GM13977 (cell line): ENCODE measurements around the gene PLXNA1.

Experiments
- DNase-seq: peaks from one replicate; pipeline ENCODE4 v3.0.0; 2012; ENCODE audit warnings: low spot score
- in situ Hi-C: fragments of 300-500 bp; cut with MboI; formaldehyde crosslinking; loops from one replicate; pipeline ENCODE4 v1.12.0; 2022; ENCODE audit warnings: low sequenced_read_pairs, low pct_unique_long_range_greater_than_20kb, mixed read lengths, inconsistent platforms; ENCODE audit not compliant: unreplicated experiment
- TF ChIP-seq, protein P1 (sequence below): IDR thresholded peaks from 2 replicates; pipeline ENCODE4 v1.5.1; 2012; ENCODE audit warnings: mild to moderate bottlenecking, control low read depth; ENCODE audit not compliant: insufficient read depth; ENCODE audit errors: extremely low read depth, missing control alignments

Gene PLXNA1

DNA sequence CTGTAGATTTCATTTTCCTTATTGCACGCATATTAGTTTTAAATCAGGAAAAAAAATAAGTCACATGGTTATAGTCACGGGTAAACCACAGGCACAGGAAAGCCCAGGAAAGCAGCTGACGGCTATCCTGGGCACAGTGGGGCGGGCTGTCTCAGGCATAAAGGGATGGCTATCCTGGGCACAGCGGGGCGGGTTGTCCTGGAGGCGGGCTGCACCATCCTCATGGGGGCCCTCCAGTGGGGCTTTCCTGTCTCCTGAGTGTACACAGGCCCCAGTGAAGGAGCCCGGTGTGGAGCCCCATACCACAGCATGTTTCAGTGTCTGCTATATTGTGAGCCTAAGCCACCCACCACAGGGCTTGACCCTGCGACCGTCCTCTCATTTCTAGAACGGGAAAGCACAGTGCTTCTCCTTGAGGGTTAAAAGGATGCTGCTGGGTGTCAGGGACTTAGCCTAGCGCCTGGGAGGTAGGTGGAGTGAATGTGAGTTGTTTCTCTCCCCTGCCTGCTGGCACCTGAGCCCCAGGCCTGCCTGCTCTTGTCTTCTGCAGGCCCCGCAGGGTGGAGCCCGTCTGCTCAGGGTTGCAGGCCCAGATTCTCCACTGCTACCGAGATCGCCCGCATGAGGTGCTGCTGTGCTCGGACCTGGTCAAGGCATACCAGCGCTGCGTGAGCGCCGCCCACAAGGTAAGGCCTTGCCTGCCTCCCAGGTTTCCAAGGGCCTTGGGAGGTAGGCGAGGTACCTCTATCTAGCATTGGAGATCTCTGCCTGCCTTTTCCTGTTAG, 25.9 kb upstream of the PLXNA1 start:
- DNase-seq: no peak
- in situ Hi-C loops: no loop called here
- TF ChIP-seq, protein P1, sequence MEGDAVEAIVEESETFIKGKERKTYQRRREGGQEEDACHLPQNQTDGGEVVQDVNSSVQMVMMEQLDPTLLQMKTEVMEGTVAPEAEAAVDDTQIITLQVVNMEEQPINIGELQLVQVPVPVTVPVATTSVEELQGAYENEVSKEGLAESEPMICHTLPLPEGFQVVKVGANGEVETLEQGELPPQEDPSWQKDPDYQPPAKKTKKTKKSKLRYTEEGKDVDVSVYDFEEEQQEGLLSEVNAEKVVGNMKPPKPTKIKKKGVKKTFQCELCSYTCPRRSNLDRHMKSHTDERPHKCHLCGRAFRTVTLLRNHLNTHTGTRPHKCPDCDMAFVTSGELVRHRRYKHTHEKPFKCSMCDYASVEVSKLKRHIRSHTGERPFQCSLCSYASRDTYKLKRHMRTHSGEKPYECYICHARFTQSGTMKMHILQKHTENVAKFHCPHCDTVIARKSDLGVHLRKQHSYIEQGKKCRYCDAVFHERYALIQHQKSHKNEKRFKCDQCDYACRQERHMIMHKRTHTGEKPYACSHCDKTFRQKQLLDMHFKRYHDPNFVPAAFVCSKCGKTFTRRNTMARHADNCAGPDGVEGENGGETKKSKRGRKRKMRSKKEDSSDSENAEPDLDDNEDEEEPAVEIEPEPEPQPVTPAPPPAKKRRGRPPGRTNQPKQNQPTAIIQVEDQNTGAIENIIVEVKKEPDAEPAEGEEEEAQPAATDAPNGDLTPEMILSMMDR: no peak

DNA sequence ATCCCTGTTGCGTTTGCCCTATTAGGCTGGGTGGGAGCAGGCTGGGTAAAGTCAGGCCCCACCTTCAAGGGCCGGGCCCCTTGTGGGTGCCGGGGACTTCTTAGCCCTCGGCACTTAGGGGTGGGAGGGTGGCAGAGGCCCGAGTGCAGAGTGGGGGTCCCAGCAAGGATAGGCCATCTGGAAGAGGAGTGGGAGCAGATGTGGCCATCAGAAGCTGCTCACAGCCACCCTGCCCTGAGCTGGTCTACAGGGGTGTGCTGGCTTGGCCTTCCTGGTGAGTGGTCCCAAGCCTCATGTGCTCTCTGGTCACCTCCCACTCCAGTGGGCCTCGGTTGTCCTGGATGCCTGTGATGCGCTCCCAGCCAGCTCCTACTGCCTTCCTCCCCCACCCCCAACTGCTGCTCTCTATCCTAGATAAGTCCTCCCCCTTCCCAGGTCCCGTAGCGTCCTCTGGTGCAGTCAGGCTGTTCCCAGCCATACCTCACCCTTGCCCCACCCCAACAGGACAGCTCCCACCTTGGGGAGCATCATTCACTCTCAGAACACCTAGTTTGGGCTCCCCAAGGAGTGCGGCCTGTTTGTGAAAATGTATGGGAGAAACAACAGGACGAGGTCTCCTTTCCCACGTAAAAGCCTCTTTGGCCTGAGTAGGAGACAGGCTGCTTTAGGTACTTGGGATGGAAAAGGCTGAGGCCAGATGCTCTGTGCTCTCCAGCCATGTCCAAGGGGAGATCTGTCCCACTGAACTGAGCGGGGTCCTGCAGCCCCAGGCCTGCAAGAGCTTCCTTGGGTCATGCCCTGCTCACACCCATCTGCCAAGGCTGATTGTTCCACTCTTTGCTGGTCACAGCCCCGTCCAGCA, 24.9 kb upstream of the PLXNA1 start:
- in situ Hi-C loops: no loop called here
- TF ChIP-seq, protein P1: no peak
- no peak for DNase-seq

DNA sequence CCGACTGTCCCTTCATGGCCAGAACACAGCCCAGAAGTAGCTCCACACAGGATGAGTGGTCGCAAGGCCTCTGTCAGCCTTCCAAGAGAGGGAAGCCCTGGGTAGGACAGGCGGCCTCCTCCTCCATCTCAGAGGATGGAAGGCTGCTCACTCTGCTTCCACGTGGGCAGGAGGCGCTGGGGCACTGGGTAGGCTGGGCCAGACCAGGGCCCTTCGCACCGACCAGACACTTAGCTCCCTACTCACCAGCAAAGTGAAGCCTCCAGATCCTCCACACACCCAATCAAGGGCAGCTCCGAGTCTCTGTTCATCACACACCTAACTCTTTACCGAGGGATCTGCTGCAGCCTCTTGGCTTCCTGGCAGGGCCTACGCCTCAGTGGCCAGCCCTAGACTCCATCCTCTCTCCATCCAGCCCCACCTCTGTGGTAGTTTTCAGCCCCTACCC, 24.3 kb upstream of the PLXNA1 start:
- in situ Hi-C loops: no loop called here
- no peak for DNase-seq
- TF ChIP-seq, protein P1: no peak

DNA sequence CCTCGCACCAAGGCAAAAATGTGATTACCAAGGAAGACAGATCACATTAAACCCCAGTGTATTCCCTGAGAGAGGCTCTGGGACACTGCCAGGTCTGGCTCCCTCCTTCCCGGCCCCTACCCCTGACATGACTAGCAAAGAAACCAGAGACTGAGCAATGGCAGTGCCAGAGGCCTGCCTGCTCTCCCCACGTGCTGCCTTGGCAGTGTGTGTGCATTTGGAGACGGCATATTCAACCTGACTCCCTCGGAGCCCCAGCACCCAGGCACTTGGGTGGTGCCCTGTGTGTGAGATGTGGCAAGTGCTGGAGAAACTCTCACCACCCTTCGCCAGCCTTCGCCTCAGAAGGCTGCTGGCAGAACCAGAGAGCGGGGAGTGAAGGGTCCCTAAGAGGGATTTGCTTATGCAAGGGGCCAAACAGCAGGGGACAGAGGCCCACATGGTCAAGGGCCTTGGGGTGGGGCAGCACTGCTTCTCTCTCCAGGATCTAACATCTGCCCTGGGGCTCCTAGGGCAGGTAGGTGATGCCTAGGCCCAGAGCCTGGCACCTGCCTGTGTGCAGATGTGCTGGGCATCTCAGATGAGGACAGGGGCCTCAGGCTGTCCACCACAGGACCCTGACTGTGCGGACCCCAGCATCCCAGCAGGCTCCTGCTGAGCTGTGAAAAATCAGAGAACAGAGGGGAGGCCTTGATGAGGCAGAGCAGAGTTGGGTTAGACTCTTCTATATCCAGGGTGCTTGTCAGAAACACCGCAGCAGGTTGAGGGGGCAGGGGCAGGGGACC, 23.6 kb upstream of the PLXNA1 start:
- no peak for DNase-seq
- in situ Hi-C loops: no loop called here
- TF ChIP-seq, protein P1: no peak

DNA sequence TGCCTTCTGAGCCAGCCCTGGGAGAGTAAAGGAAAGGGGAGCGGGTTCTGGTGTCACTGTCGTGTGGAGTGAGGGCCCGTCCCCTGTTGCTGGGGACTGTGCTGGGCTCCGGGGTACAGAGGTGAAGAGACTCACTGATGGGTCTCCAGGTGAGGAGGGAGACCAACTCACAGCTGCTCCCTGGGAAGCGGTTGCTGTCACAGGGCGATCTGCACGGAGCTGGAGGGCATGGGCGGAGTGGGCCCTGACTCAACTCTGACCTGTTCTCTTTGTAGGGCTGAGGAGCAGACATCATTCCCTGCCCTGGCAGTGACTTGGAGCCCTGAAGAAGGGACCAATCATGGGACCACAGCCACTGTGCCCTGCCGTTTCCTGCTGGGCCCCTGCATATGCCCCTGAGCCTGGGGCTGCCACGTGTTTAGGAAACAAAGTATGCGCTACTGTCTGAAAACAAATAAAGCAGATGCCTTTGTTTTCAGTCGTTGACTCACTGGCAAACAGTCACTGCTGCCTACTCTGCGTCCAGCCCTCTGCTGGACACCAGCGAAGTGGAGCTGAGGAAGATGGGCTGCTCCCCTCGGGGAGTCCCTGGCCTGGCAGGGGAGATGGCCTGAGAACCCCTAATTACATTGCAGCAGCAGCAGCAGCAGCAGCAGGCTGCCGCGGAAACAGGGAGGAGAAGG, 22.9 kb upstream of the PLXNA1 start:
- in situ Hi-C loops: no loop called here
- TF ChIP-seq, protein P1: no peak
- no peak for DNase-seq

DNA sequence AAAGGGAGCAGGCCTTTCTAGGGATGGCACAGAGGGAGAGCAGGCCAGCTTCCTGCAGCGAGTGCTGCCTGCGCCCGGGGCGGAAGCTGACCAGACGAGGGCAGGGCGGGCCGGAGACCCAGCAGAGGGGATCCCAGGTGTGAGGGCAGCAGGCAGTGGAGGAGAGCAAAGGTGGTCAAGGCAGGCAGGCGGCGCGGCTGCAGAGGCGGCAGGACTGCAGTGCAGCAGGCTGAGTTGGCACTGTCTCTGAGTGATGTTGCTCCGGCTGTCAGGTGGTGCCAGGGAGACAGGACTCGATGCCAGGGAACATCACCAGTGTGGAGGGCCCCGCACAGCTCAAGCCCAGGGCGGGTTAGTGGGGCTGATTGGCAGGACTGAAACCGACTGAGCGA, 22.3 kb upstream of the PLXNA1 start:
- TF ChIP-seq, protein P1: no peak
- DNase-seq: no peak
- in situ Hi-C loops: no loop called here
